ENCODE results near the gene FEN1. TPM values are rescaled to one million over a fixed set of nuclear protein-coding genes. Genes with fewer than 3 reads are reported as not detected.

Gene FEN1
- total and polyA plus RNA-seq, 2 of the 13 experiments (the other 11 are each of a cell fraction or from before 2014, with no cell fraction given) = 12.4 to 102 TPM

DNA sequence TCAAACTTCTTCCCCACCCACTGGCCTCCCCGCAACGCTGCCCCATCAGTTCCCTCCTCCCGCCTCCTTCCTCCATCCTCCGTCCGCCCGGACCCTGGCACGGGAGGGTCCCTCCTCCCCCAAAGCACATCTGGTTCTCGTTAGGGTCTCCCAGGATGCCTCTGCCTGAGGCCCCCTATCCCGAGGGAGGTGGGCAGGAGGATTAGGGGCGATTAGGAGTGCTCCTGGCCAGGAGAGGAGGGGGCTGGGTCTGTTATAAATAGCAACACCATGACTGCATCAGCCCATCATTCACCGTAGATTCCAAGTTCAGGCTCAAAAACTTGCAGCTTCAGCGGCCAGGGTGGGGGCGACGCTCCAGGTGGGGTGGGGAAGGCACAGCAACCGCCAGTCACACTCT lies 29.9 kb upstream of the FEN1 start:
- no peak for FAIRE-seq
- Histone ChIP-seq H3K9me3 (ENCODE audit: low read length) (no peaks in the 10 kb centered on the region), H3K27me3 (ENCODE audit: control insufficient read depth in 1 of 2, insufficient read depth in 2 of 2, low read length in 2 of 2) (no peaks in the 10 kb centered on the region), H3K4me2 (ENCODE audit: low read depth, low read length) (no peak overlapping the region), H3K4me1 (ENCODE audit: insufficient read depth, low read length) (peaks cover 49% of the 10 kb centered on the region), H3K9ac (ENCODE audit: insufficient read depth, low read depth, low read length) (no peak overlapping the region), H4K20me1 (ENCODE audit: insufficient read depth, low read length) (0 out of 2 replicates have a peak, but pooled peaks cover 2% of the 10 kb centered on the region), H3K27ac (ENCODE audit: extremely low read length, insufficient read depth, low read length) (no peak overlapping the region), H3K79me2 (ENCODE audit: insufficient read depth, low read length) (peaks cover 22% of the 10 kb centered on the region), H3K36me3 (replicated peaks in 1 of 2; ENCODE audit: control insufficient read depth in 1 of 2, insufficient read depth in 2 of 2, low read length in 2 of 2) (no peaks in the 10 kb centered on the region; a peak in 1 of 5 replicates), H2AFZ (ENCODE audit: low read length) (no peak overlapping the region), H3K4me3 (replicated peaks in 1 of 3; ENCODE audit: insufficient read depth in 1 of 3, low read depth in 2 of 3, low read length in 3 of 3) (no peak overlapping the region)
- no TSS peak for BruUV-seq (replicated peaks)
- no peak for ATAC-seq
- DNase-seq (ENCODE audit: low spot score) = no peak
- ChIA-PET CTCF (ENCODE audit: low intra/inter-chr PET ratio, low total read pairs) (no interaction called here), POLR2A (no interaction called here)
- in situ Hi-C loops (cut with HindIII; ENCODE audit: extremely low pct_ligation_motif_present, low pct_unique_long_range_greater_than_20kb) (no loop called here), intact Hi-C loops (cut with micrococcal nuclease; ENCODE audit: unreplicated experiment) (no loop called here)
- no peak for TF ChIP-seq EHMT2 (IDR thresholded peaks at IDR 0.05; ENCODE audit: borderline replicate concordance, low read depth, low read length)
- TF ChIP-seq ZNF879 (CRISPR knock-in tag; IDR thresholded peaks at IDR 0.05) = no peak
- TF ChIP-seq FOXP4 (CRISPR knock-in tag; IDR thresholded peaks at IDR 0.05) = no peak
- WGBS (ENCODE audit: low lambda C conversion rate) = 92% methylated on average over 15 of the region's 15 CpGs

DNA sequence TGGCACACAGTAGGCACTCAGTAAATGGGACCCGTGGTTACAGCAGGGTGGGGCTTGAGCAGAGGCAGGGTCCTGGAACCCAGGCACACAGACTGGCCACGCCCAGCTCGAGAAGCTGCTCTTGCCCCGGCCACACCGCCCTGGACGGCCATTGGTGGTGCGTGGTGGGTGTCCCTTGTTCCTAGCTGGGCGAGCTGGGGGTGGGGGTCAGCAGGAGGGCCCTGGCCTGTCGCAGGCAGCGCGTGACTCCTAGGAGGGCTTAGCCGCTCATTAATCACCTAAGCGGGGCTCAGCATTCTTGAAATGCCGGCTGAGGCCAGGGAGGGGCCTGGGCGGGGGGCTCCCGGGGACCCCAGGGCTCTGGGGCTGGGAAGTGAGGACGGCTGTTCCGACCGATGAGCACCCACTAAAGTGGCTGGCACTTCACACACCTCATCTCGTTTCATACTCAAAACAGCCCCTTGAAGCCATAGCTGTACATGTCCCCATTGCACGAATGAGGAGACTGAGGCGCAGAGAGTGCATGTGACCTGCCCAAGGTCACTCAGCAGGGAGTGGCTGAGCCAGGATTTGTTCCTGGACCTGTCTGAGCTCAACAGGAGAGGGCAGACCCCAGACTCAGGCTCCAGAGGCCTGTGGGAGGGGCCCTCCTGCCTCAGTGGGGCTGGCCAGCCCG lies 28.6 kb upstream of the FEN1 start:
- Histone ChIP-seq H3K27me3 (ENCODE audit: control insufficient read depth in 1 of 2, insufficient read depth in 2 of 2, low read length in 2 of 2) (no peaks in the 10 kb centered on the region), H3K79me2 (ENCODE audit: insufficient read depth, low read length) (peaks cover 9% of the 10 kb centered on the region), H3K9ac (ENCODE audit: insufficient read depth, low read depth, low read length) (no peak overlapping the region), H4K20me1 (ENCODE audit: insufficient read depth, low read length) (0 out of 2 replicates have a peak, but pooled peaks cover 2% of the 10 kb centered on the region), H3K4me2 (ENCODE audit: low read depth, low read length) (no peak overlapping the region), H3K36me3 (replicated peaks in 1 of 2; ENCODE audit: control insufficient read depth in 1 of 2, insufficient read depth in 2 of 2, low read length in 2 of 2) (no peaks in the 10 kb centered on the region; a peak in 1 of 5 replicates), H3K4me3 (replicated peaks in 1 of 3; ENCODE audit: insufficient read depth in 1 of 3, low read depth in 2 of 3, low read length in 3 of 3) (no peak overlapping the region), H3K4me1 (ENCODE audit: insufficient read depth, low read length) (peaks cover 49% of the 10 kb centered on the region), H3K9me3 (ENCODE audit: low read length) (no peaks in the 10 kb centered on the region), H2AFZ (ENCODE audit: low read length) (no peak overlapping the region), H3K27ac (ENCODE audit: extremely low read length, insufficient read depth, low read length) (no peak overlapping the region)
- POLR2A ChIA-PET = no interaction called here
- ATAC-seq (no peak), FAIRE-seq (no peak), DNase-seq (ENCODE audit: low spot score) (no peak)
- CTCF ChIA-PET (ENCODE audit: low intra/inter-chr PET ratio, low total read pairs) = no interaction called here
- TF ChIP-seq ZNF629 (CRISPR knock-in tag; conservative IDR thresholded peaks at IDR 0.05) (peak; percentile 88), SIX1 (CRISPR knock-in tag; IDR thresholded peaks at IDR 0.05; ENCODE audit: borderline replicate concordance) (no peak)
- in situ Hi-C loops (cut with HindIII; ENCODE audit: extremely low pct_ligation_motif_present, low pct_unique_long_range_greater_than_20kb) = no loop called here
- BruUV-seq (replicated peaks) = no TSS peak
- WGBS (ENCODE audit: low lambda C conversion rate) = 98% methylated on average over 9 of the region's 23 CpGs
- intact Hi-C loops (cut with micrococcal nuclease; ENCODE audit: unreplicated experiment) = no loop called here
